ENCODE measurements around the gene RAB44. TPM values are rescaled to one million over a fixed set of nuclear protein-coding genes. Genes with fewer than 3 reads are reported as not detected.
A peak's percentile ranks its signal among the peaks of the same experiment; 100 is the strongest.

The RAB44 gene
- polyA plus RNA-seq, 4 donors = 0.07 to 0.22 (median 0.18) TPM; not detected in 1

- peak overlapping the region in 2 of 3 donors; percentile 21 to 71 for H3K27ac ChIP-seq (ENCODE audit: low read depth in 1 of 3, low read length in 2 of 3)
- DNase-seq (no peak), FAIRE-seq (no peak)
- no peak overlapping the region for H3K4me3 ChIP-seq (ENCODE audit: low read depth in 1 of 3, low read length in 3 of 3)
- 82 to 86% (median 82%) methylated on average over 8 of the region's 8 CpGs for WGBS, 3 donors
- H3K4me1 ChIP-seq (ENCODE audit: control insufficient read depth in 3 of 3, insufficient read depth in 2 of 3, low read depth in 1 of 3, low read length in 2 of 3) = peaks cover 14 to 19% (median 15%) of the 10 kb centered on the region in 3 donors
- no peaks in the 10 kb centered on the region for H3K27me3 ChIP-seq (ENCODE audit: control insufficient read depth in 3 of 3, insufficient read depth in 3 of 3, low read length in 3 of 3)
- H3K36me3 ChIP-seq (ENCODE audit: control insufficient read depth in 3 of 3, insufficient read depth in 2 of 3, low read depth in 1 of 3, low read length in 3 of 3) = peaks cover 0 to 2% (median 0%) of the 10 kb centered on the region in 3 donors
- H3K9me3 ChIP-seq (ENCODE audit: control insufficient read depth in 2 of 2, insufficient read depth in 1 of 2, low read depth in 1 of 2, low read length in 1 of 2) = no peaks in the 10 kb centered on the region
Observed at GRCh38 chr6:36756786-36757185, 59.2 kb downstream of the RAB44 start.

GRCh38 chr6:36757206-36757605, 59.6 kb downstream of the RAB44 start:
- H3K4me3 ChIP-seq (ENCODE audit: low read depth in 1 of 3, low read length in 3 of 3) = no peak overlapping the region
- peak overlapping the region in 1 of 3 donors; percentile 71 for H3K27ac ChIP-seq (ENCODE audit: low read depth in 1 of 3, low read length in 2 of 3)
- H3K4me1 ChIP-seq (ENCODE audit: control insufficient read depth in 3 of 3, insufficient read depth in 2 of 3, low read depth in 1 of 3, low read length in 2 of 3) = peaks cover 11 to 15% (median 11%) of the 10 kb centered on the region in 3 donors
- DNase-seq (peak in 1 of 2 donors; percentile 35), FAIRE-seq (no peak)
- H3K9me3 ChIP-seq (ENCODE audit: control insufficient read depth in 2 of 2, insufficient read depth in 1 of 2, low read depth in 1 of 2, low read length in 1 of 2) = no peaks in the 10 kb centered on the region
- H3K27me3 ChIP-seq (ENCODE audit: control insufficient read depth in 3 of 3, insufficient read depth in 3 of 3, low read length in 3 of 3) = no peaks in the 10 kb centered on the region
- 54 to 57% (median 57%) methylated on average over 4 of the region's 4 CpGs for WGBS, 3 donors
- peaks cover 0 to 2% (median 0%) of the 10 kb centered on the region in 3 donors for H3K36me3 ChIP-seq (ENCODE audit: control insufficient read depth in 3 of 3, insufficient read depth in 2 of 3, low read depth in 1 of 3, low read length in 3 of 3)

- Histone ChIP-seq H3K4me1 (ENCODE audit: control insufficient read depth in 3 of 3, insufficient read depth in 2 of 3, low read depth in 1 of 3, low read length in 2 of 3) (peaks cover 5 to 6% (median 6%) of the 10 kb centered on the region in 3 donors), H3K27ac (ENCODE audit: low read depth in 1 of 3, low read length in 2 of 3) (peak overlapping the region in 1 of 3 donors; percentile 71), H3K4me3 (ENCODE audit: low read depth in 1 of 3, low read length in 3 of 3) (no peak overlapping the region), H3K9me3 (ENCODE audit: control insufficient read depth in 2 of 2, insufficient read depth in 1 of 2, low read depth in 1 of 2, low read length in 1 of 2) (no peaks in the 10 kb centered on the region), H3K27me3 (ENCODE audit: control insufficient read depth in 3 of 3, insufficient read depth in 3 of 3, low read length in 3 of 3) (no peaks in the 10 kb centered on the region), H3K36me3 (ENCODE audit: control insufficient read depth in 3 of 3, insufficient read depth in 2 of 3, low read depth in 1 of 3, low read length in 3 of 3) (no peaks in the 10 kb centered on the region)
- 76 to 85% (median 83%) methylated on average over 6 of the region's 6 CpGs for WGBS, 3 donors
- no peak for FAIRE-seq
- no peak for DNase-seq
Observed at GRCh38 chr6:36757943-36758508, 60.4 kb downstream of the RAB44 start.

- no peak for FAIRE-seq
- Histone ChIP-seq H3K4me3 (ENCODE audit: low read depth in 1 of 3, low read length in 3 of 3) (no peak overlapping the region), H3K27me3 (ENCODE audit: control insufficient read depth in 3 of 3, insufficient read depth in 3 of 3, low read length in 3 of 3) (no peaks in the 10 kb centered on the region), H3K36me3 (ENCODE audit: control insufficient read depth in 3 of 3, insufficient read depth in 2 of 3, low read depth in 1 of 3, low read length in 3 of 3) (no peaks in the 10 kb centered on the region), H3K27ac (ENCODE audit: low read depth in 1 of 3, low read length in 2 of 3) (no peak overlapping the region), H3K9me3 (ENCODE audit: control insufficient read depth in 2 of 2, insufficient read depth in 1 of 2, low read depth in 1 of 2, low read length in 1 of 2) (no peaks in the 10 kb centered on the region), H3K4me1 (ENCODE audit: control insufficient read depth in 3 of 3, insufficient read depth in 2 of 3, low read depth in 1 of 3, low read length in 2 of 3) (peaks cover 3 to 6% (median 4%) of the 10 kb centered on the region in 3 donors)
- 41 to 65% (median 49%) methylated on average over 15 of the region's 15 CpGs for WGBS, 3 donors
- peak in 1 of 2 donors; percentile 45 for DNase-seq
Observed at GRCh38 chr6:36758516-36759147, 61.0 kb downstream of the RAB44 start.

- Histone ChIP-seq H3K9me3 (ENCODE audit: control insufficient read depth in 2 of 2, insufficient read depth in 1 of 2, low read depth in 1 of 2, low read length in 1 of 2) (no peaks in the 10 kb centered on the region), H3K36me3 (ENCODE audit: control insufficient read depth in 3 of 3, insufficient read depth in 2 of 3, low read depth in 1 of 3, low read length in 3 of 3) (no peaks in the 10 kb centered on the region), H3K27me3 (ENCODE audit: control insufficient read depth in 3 of 3, insufficient read depth in 3 of 3, low read length in 3 of 3) (no peaks in the 10 kb centered on the region), H3K4me3 (ENCODE audit: low read depth in 1 of 3, low read length in 3 of 3) (no peak overlapping the region), H3K4me1 (ENCODE audit: control insufficient read depth in 3 of 3, insufficient read depth in 2 of 3, low read depth in 1 of 3, low read length in 2 of 3) (peaks cover 3 to 5% (median 4%) of the 10 kb centered on the region in 3 donors), H3K27ac (ENCODE audit: low read depth in 1 of 3, low read length in 2 of 3) (no peak overlapping the region)
- FAIRE-seq (no peak), DNase-seq (peak; percentile 77 to 88)
- 4 to 11% (median 4%) methylated on average over 8 of the region's 8 CpGs for WGBS, 3 donors
Observed at GRCh38 chr6:36759148-36759759, 61.6 kb downstream of the RAB44 start.

GRCh38 chr6:36760685-36761435, 63.2 kb downstream of the RAB44 start:
- Histone ChIP-seq H3K27ac (ENCODE audit: low read depth in 1 of 3, low read length in 2 of 3) (no peak overlapping the region), H3K4me3 (ENCODE audit: low read depth in 1 of 3, low read length in 3 of 3) (no peak overlapping the region), H3K36me3 (ENCODE audit: control insufficient read depth in 3 of 3, insufficient read depth in 2 of 3, low read depth in 1 of 3, low read length in 3 of 3) (no peaks in the 10 kb centered on the region), H3K9me3 (ENCODE audit: control insufficient read depth in 2 of 2, insufficient read depth in 1 of 2, low read depth in 1 of 2, low read length in 1 of 2) (no peaks in the 10 kb centered on the region), H3K27me3 (ENCODE audit: control insufficient read depth in 3 of 3, insufficient read depth in 3 of 3, low read length in 3 of 3) (no peaks in the 10 kb centered on the region), H3K4me1 (ENCODE audit: control insufficient read depth in 3 of 3, insufficient read depth in 2 of 3, low read depth in 1 of 3, low read length in 2 of 3) (peaks cover 3 to 10% (median 4%) of the 10 kb centered on the region in 3 donors)
- FAIRE-seq (no peak), DNase-seq (no peak)
- WGBS, 3 donors = 89 to 90% (median 89%) methylated on average over 11 of the region's 11 CpGs

- FAIRE-seq (no peak), DNase-seq (no peak)
- Histone ChIP-seq H3K9me3 (ENCODE audit: control insufficient read depth in 2 of 2, insufficient read depth in 1 of 2, low read depth in 1 of 2, low read length in 1 of 2) (no peaks in the 10 kb centered on the region), H3K27ac (ENCODE audit: low read depth in 1 of 3, low read length in 2 of 3) (no peak overlapping the region), H3K27me3 (ENCODE audit: control insufficient read depth in 3 of 3, insufficient read depth in 3 of 3, low read length in 3 of 3) (no peaks in the 10 kb centered on the region), H3K36me3 (ENCODE audit: control insufficient read depth in 3 of 3, insufficient read depth in 2 of 3, low read depth in 1 of 3, low read length in 3 of 3) (no peaks in the 10 kb centered on the region), H3K4me1 (ENCODE audit: control insufficient read depth in 3 of 3, insufficient read depth in 2 of 3, low read depth in 1 of 3, low read length in 2 of 3) (peaks cover 0 to 12% (median 0%) of the 10 kb centered on the region in 3 donors), H3K4me3 (ENCODE audit: low read depth in 1 of 3, low read length in 3 of 3) (no peak overlapping the region)
- 94 to 97% (median 95%) methylated on average over 11 of the region's 11 CpGs for WGBS, 3 donors
Observed at GRCh38 chr6:36762123-36762522, 64.5 kb downstream of the RAB44 start.

GRCh38 chr6:36765190-36765589, 67.6 kb downstream of the RAB44 start:
- no peak overlapping the region for H3K4me3 ChIP-seq (ENCODE audit: low read depth in 1 of 3, low read length in 3 of 3)
- H3K9me3 ChIP-seq (ENCODE audit: control insufficient read depth in 2 of 2, insufficient read depth in 1 of 2, low read depth in 1 of 2, low read length in 1 of 2) = no peaks in the 10 kb centered on the region
- H3K27ac ChIP-seq (ENCODE audit: low read depth in 1 of 3, low read length in 2 of 3) = no peak overlapping the region
- H3K27me3 ChIP-seq (ENCODE audit: control insufficient read depth in 3 of 3, insufficient read depth in 3 of 3, low read length in 3 of 3) = no peaks in the 10 kb centered on the region
- FAIRE-seq (no peak), DNase-seq (no peak)
- no peaks in the 10 kb centered on the region for H3K36me3 ChIP-seq (ENCODE audit: control insufficient read depth in 3 of 3, insufficient read depth in 2 of 3, low read depth in 1 of 3, low read length in 3 of 3)
- peaks cover 0 to 9% (median 0%) of the 10 kb centered on the region in 3 donors for H3K4me1 ChIP-seq (ENCODE audit: control insufficient read depth in 3 of 3, insufficient read depth in 2 of 3, low read depth in 1 of 3, low read length in 2 of 3)
- 75 to 77% (median 76%) methylated on average over 10 of the region's 10 CpGs for WGBS, 3 donors

Measured in small intestine (tissue), 7 donors.